Endothelial cell of umbilical vein (primary cell): Measurements from ENCODE around the gene PDE1C. TPM values are rescaled to one million over a fixed set of nuclear protein-coding genes. Genes with fewer than 3 reads are reported as not detected.
A peak's percentile ranks its signal among the peaks of the same experiment; 100 is the strongest.

Experiments used
- BruUV-seq: library from RNA; stranded (reverse); fragments of 400-500 nt; replicated peaks from 2 replicates; lab custom pipeline; 2021; lab: Mats Ljungman, UMichigan
- CTCF ChIA-PET: fragments of 300-600, 350-600 bp; sonication (Branson Sonifier 250); formaldehyde crosslinking; loops from one replicate; lab custom pipeline; 2021; ENCODE audit warnings: antibody characterized with exemption, inconsistent platforms; lab: Charles Lee
- POLR2A ChIA-PET: fragments of 300-600, 350-600 bp; sonication (Branson Sonifier 250); formaldehyde crosslinking; loops from one replicate; lab custom pipeline; 2021; ENCODE audit warnings: antibody characterized with exemption, inconsistent platforms; lab: Charles Lee
- DNase-seq: peaks from one replicate; pipeline ENCODE4 v3.0.0-alpha.2; 2011; ENCODE audit warnings: low read depth, low spot score
- FAIRE-seq: peaks from 2 replicates; lab custom pipeline; 2011; peaks lifted over from hg19 to GRCh38; lab: Jason Lieb, UNC
- H2AFZ ChIP-seq: 2 replicates; pipeline ENCODE4 v1.6.0; 2012; ENCODE audit warnings: low read depth, low read length, control low read depth, inconsistent platforms
- H3K27ac ChIP-seq: 2 replicates; pipeline ENCODE4 v1.5.1; 2011; ENCODE audit warnings: low read depth, mild to moderate bottlenecking, control low read depth, low read length, moderate library complexity; ENCODE audit not compliant: insufficient read depth
- H3K27me3 ChIP-seq, 2 experiments: 2 replicates each; pipeline versions ENCODE4 v1.6.0 to v1.6.1; 2011; ENCODE audit warnings: low read length in 2 of 2, mixed read lengths in 1 of 2; ENCODE audit not compliant: control insufficient read depth in 2 of 2, insufficient read depth in 2 of 2
- H3K36me3 ChIP-seq, 2 experiments: 2 replicates in 1 of 2; 3 replicates in 1 of 2; pipeline ENCODE4 v1.5.1; 2011; ENCODE audit warnings: low read length in 2 of 2, mild to moderate bottlenecking in 1 of 2, moderate library complexity in 1 of 2; ENCODE audit not compliant: control insufficient read depth in 2 of 2, insufficient read depth in 2 of 2; ENCODE audit errors: extremely low read depth in 1 of 2
- H3K4me1 ChIP-seq: 3 replicates; pipeline ENCODE4 v1.5.1; 2011; ENCODE audit warnings: mild to moderate bottlenecking, low read length; ENCODE audit not compliant: control insufficient read depth, insufficient read depth; ENCODE audit errors: extremely low read depth
- H3K4me2 ChIP-seq: 2 replicates; pipeline ENCODE4 v1.6.1; 2011; ENCODE audit warnings: low read length, control low read depth, mixed read lengths; ENCODE audit not compliant: insufficient read depth
- H3K4me3 ChIP-seq, 3 experiments: fragments of 200-600 bp in 1 of 3; sonication (generic), shearing (Covaris generic) in 1 of 3; replicated peaks in 1 of 3; 2 replicates each; pipeline ENCODE4 v1.5.1; 2011 to 2016; ENCODE audit warnings: control low read depth in 3 of 3, low read length in 3 of 3, mild to moderate bottlenecking in 2 of 3, inconsistent platforms in 1 of 3, low read depth in 1 of 3, moderate library complexity in 1 of 3; ENCODE audit not compliant: insufficient read depth in 1 of 3
- H3K79me2 ChIP-seq: 2 replicates; pipeline ENCODE4 v1.6.0; 2012; ENCODE audit warnings: low read length, inconsistent platforms; ENCODE audit not compliant: control insufficient read depth, insufficient read depth
- H3K9ac ChIP-seq: replicated peaks from 2 replicates; pipeline ENCODE3; 2011; ENCODE audit warnings: low read length, control low read depth; ENCODE audit not compliant: insufficient read depth; ENCODE audit errors: extremely low read depth
- H3K9me1 ChIP-seq: replicated peaks from 3 replicates; pipeline ENCODE4 v1.6.0; 2011; ENCODE audit warnings: mild to moderate bottlenecking, low read length; ENCODE audit not compliant: control insufficient read depth, insufficient read depth; ENCODE audit errors: extremely low read depth
- H3K9me3 ChIP-seq: replicated peaks from 2 replicates; pipeline ENCODE4 v1.5.1; 2012; ENCODE audit warnings: low read length, inconsistent platforms; ENCODE audit not compliant: control insufficient read depth, insufficient read depth
- H4K20me1 ChIP-seq: replicated peaks from 2 replicates; pipeline ENCODE3; 2011; ENCODE audit warnings: mild to moderate bottlenecking, low read length; ENCODE audit not compliant: control insufficient read depth, insufficient read depth; ENCODE audit errors: extremely low read depth
- CTCF ChIP-seq, 2 donors: IDR thresholded peaks; 1 replicate in 1 of 2; 2 replicates in 1 of 2; pipeline ENCODE4 v1.5.1; 2011; ENCODE audit warnings: low read length in 2 of 2, mild to moderate bottlenecking in 2 of 2, moderate library complexity in 2 of 2, control low read depth in 1 of 2, inconsistent platforms in 1 of 2, low read depth in 1 of 2; ENCODE audit not compliant: insufficient read depth in 1 of 2; ENCODE audit errors: extremely low read depth in 1 of 2
- FOS ChIP-seq: IDR thresholded peaks from 2 replicates; pipeline ENCODE4 v1.6.1; 2011; ENCODE audit warnings: mild to moderate bottlenecking, low read length, moderate library complexity, borderline replicate concordance; ENCODE audit not compliant: insufficient read depth
- GATA2 ChIP-seq: IDR thresholded peaks from 2 replicates; pipeline ENCODE4 v1.7.0; 2011; ENCODE audit warnings: low read depth, mild to moderate bottlenecking, moderate library complexity, mixed read lengths, low read length; ENCODE audit not compliant: insufficient read length, insufficient read depth
- JUN ChIP-seq: IDR thresholded peaks from 2 replicates; pipeline ENCODE4 v1.6.1; 2011; ENCODE audit warnings: borderline replicate concordance, low read depth; ENCODE audit not compliant: insufficient read length, insufficient read depth
- MYC ChIP-seq: IDR thresholded peaks from one replicate; pipeline ENCODE4 v1.6.1; 2011; ENCODE audit warnings: mild to moderate bottlenecking, low read depth, low read length
- dilution Hi-C: fragments of 300-500 bp; cut with MboI; formaldehyde crosslinking; loops from one replicate; pipeline ENCODE4 v1.15.0; 2019; ENCODE audit warnings: low sequenced_read_pairs; ENCODE audit not compliant: extremely low pct_ligation_motif_present
- intact Hi-C: fragments of 100-400 bp; cut with micrococcal nuclease; formaldehyde crosslinking; loops from one replicate; pipeline ENCODE4 v1.10.0; 2022
- polyA plus RNA-seq, 4 experiments: library from polyadenylated mRNA; depleted of rRNA in 3 of 4; stranded (reverse) in 3 of 4; unstranded in 1 of 4; fragments of >200 nt; gene quantifications; 2 replicates each; pipeline versions ENCODE4 v1.2.1 to v1.2.3, GENCODE V29; 2011 to 2012; ENCODE audit warnings: missing spikeins in 1 of 4
- total RNA-seq: library from RNA; stranded (reverse); gene quantifications from 2 replicates; pipeline ENCODE4 v1.2.3, GENCODE V29; 2021

Gene PDE1C
- total and polyA plus RNA-seq, 2 donors (not counting 3 experiments of a cell fraction or from before 2014, with no cell fraction given), result 0.90 to 3.1 TPM

- Histone ChIP-seq H3K9ac (no peak overlapping the region), H3K9me3 (no peaks in the 10 kb centered on the region), H2AFZ (no peak overlapping the region), H3K27me3 (no peaks in the 10 kb centered on the region), H4K20me1 (no peaks in the 10 kb centered on the region), H3K4me1 (no peaks in the 10 kb centered on the region), H3K9me1 (no peaks in the 10 kb centered on the region), H3K4me2 (no peak overlapping the region), H3K79me2 (no peaks in the 10 kb centered on the region), H3K4me3 (no peak overlapping the region), H3K27ac (no peak overlapping the region), H3K36me3 (no peaks in the 10 kb centered on the region)
- ChIA-PET CTCF (interaction anchor here (0.9 to 2.4 kb wide), 10 partner anchors 87 to 753 kb away, joined by 3 to 20 read pairs (median 4); no protein-coding TSS in a partner anchor), POLR2A (no interaction called here)
- no TSS peak for BruUV-seq
- peak; percentile 95 for FAIRE-seq
- intact Hi-C loops, result loop anchor here (1.0 kb wide), 5 partner anchors 88 to 602 kb away; no protein-coding TSS in a partner anchor
- TF ChIP-seq CTCF (IDR thresholded peaks at IDR 0.05; ENCODE audit: extremely low read depth in 1 of 2, insufficient read depth in 1 of 2, low read depth in 1 of 2, low read length in 2 of 2) (peak; percentile 77 to 78), FOS (no peak), GATA2 (no peak), JUN (no peak), MYC (no peak)
- peak; percentile 52 for DNase-seq
- dilution Hi-C loops, result no loop called here
Observed at GRCh38 chr7:31735991-31736982, 333.9 kb downstream of the PDE1C start.
